Heart right ventricle (tissue), 16 donors: Measurements from ENCODE around the gene RNF6. TPM values are rescaled to one million over a fixed set of nuclear protein-coding genes. Genes with fewer than 3 reads are reported as not detected.

ENCODE experiments used
- ATAC-seq, 8 donors: fragments of 200-7000 bp; cut with Tn5 transposase; one replicate each; pipeline ENCODE4 v1.9.1; 2020; ENCODE audit warnings: mild to moderate bottlenecking in 8 of 8, moderate library complexity in 8 of 8, moderate number of reproducible peaks in 1 of 8
- DNase-seq, 2 donors: peaks; one replicate each; pipeline ENCODE4 v3.0.0-alpha.2; 2020
- H3K27ac ChIP-seq, 10 donors: fragments of 200-600 bp; sonication (generic) in 2 of 10; one replicate each; pipeline versions ENCODE4 v1.5.0 to v1.8.0; 2020 to 2022; ENCODE audit warnings: mild to moderate bottlenecking in 3 of 10
- H3K27me3 ChIP-seq, 7 donors: fragments of 200-600 bp; one replicate each; pipeline ENCODE4 v1.8.0; 2021 to 2022; ENCODE audit warnings: mild to moderate bottlenecking in 2 of 7
- H3K36me3 ChIP-seq, 9 donors: fragments of 200-600 bp; sonication (generic) in 1 of 9; one replicate each; pipeline versions ENCODE4 v1.5.0 to v1.8.0; 2020 to 2022; ENCODE audit warnings: mild to moderate bottlenecking in 2 of 9
- H3K4me1 ChIP-seq, 9 donors: fragments of 200-600 bp; sonication (generic) in 1 of 9; one replicate each; pipeline versions ENCODE4 v1.5.0 to v1.8.0; 2020 to 2022; ENCODE audit warnings: mild to moderate bottlenecking in 4 of 9
- H3K4me3 ChIP-seq, 10 donors: fragments of 200-600 bp; sonication (generic) in 2 of 10; one replicate each; pipeline versions ENCODE4 v1.5.0 to v1.8.0; 2020 to 2022; ENCODE audit warnings: mild to moderate bottlenecking in 7 of 10, moderate library complexity in 2 of 10
- H3K9me3 ChIP-seq, 11 donors: fragments of 200-600 bp in 10 of 11; sonication (generic) in 2 of 11; one replicate each; pipeline versions ENCODE4 v1.5.0 to v1.8.0; 2013 to 2022; ENCODE audit warnings: mild to moderate bottlenecking in 2 of 11, control low read depth in 1 of 11, moderate library complexity in 1 of 11
- CTCF ChIP-seq, 9 donors: fragments of 200-600 bp; sonication (generic) in 2 of 9; IDR thresholded peaks; one replicate each; pipeline versions ENCODE4 v1.5.0 to v1.8.0; 2021 to 2022; ENCODE audit warnings: antibody characterized with exemption in 9 of 9, mild to moderate bottlenecking in 5 of 9, moderate library complexity in 1 of 9
- WGBS, 2 donors: extraction: QIAGEN DNeasy Blood & Tissue Kit; methylation state at CpG; one replicate each; pipeline ENCODE4 v1.1.7; 2013; ENCODE audit warnings: inconsistent platforms in 1 of 2; 5-methylcytosine and 5-hydroxymethylcytosine counted together
- intact Hi-C, 10 donors: fragments of 100-400 bp; cut with DNase I; formaldehyde crosslinking; loops; one replicate each; pipeline versions ENCODE4 v1.11.1 to v1.14.2; 2022
- polyA plus RNA-seq, 2 donors: library from polyadenylated mRNA; stranded (reverse); fragments of 200-250 nt; gene quantifications; one replicate each; pipeline ENCODE4 v1.2.3, GENCODE V29; 2013
- total RNA-seq, 10 donors: library from RNA; stranded (reverse); fragmentation: NEBNext Ultra II Directional in 3 of 10; extraction: Animal tissue kit (Norgen Biotek cat#: 25700) in 3 of 10; gene quantifications; one replicate each; pipeline versions ENCODE4 v1.2.1 to v1.2.4, GENCODE V29; 2021 to 2023
- donor health status: Arrhythmogenic right ventricular cardiomyopathy.
- donor health status: ischemic (EF 13 %, LVEDD 7.1; RV severe dilation, severe dysfunction).
- donor health status: healthy with polysubstance abuse.
- donor health status: DM: no; HTN: yes; CAD: no.
- donor health status: DM: no; HTN: no; CAD: no.
- donor health status: ischemic (EF 25% LVEDD 6.9; RV normal size, moderate dysfunction).
- donor health status: ischemic (EF 25% LVEDD 5.7; RV mildly dilated, moderate dysfunction).
- donor health status: healthy.
- donor health status: DM: yes; HTN: yes; CAD: no.
- donor health status: Ischemic cardiomyopathy.
- donor health status: ischemic (EF 35%, LVEDD 5.7; RV mildly dilated, moderate dysfunction).
- donor health status: nonischemic (EF 11% LVEDD 7.7; RV severe dilation, severe dysfunction).
- donor health status: DM: yes; HTN: yes; CAD: no.
- donor health status: PGD.
- donor health status: ischemic (EF 29% LVEDD 5.4; RV normal size, mild dysfunction).
- donor health status: nonischemic (EF 23%, LVEDD 6.1; RV moderate dilation, normal function).

The RNF6 gene
- total and polyA plus RNA-seq, 12 donors = 8.8 to 26.6 (median 22.8) TPM

GRCh38 chr13:26198116-26198515, 24.0 kb downstream of the RNF6 start:
- no peak for ATAC-seq
- peak in 1 of 9 donors; percentile 6 for TF ChIP-seq CTCF (IDR thresholded peaks at IDR 0.05)
- DNase-seq = no peak
- peaks cover 0 to 28% (median 13%) of the 10 kb centered on the region in 11 donors for H3K9me3 ChIP-seq
- H3K4me3 ChIP-seq = no peak overlapping the region
- H3K4me1 ChIP-seq = peaks cover 0 to 15% (median 10%) of the 10 kb centered on the region in 9 donors
- no peak overlapping the region for H3K27ac ChIP-seq
- intact Hi-C loops = no loop called here
- peaks cover 0 to 4% (median 0%) of the 10 kb centered on the region in 9 donors for H3K36me3 ChIP-seq
- no peaks in the 10 kb centered on the region for H3K27me3 ChIP-seq

- Histone ChIP-seq H3K9me3 (peaks cover 0 to 35% (median 13%) of the 10 kb centered on the region in 11 donors), H3K27ac (no peak overlapping the region), H3K4me3 (no peak overlapping the region), H3K36me3 (peaks cover 0 to 4% (median 0%) of the 10 kb centered on the region in 9 donors), H3K27me3 (no peaks in the 10 kb centered on the region), H3K4me1 (peaks cover 0 to 7% (median 4%) of the 10 kb centered on the region in 9 donors)
- no peak for ATAC-seq
- no peak for DNase-seq
- intact Hi-C loops = no loop called here
- TF ChIP-seq CTCF (IDR thresholded peaks at IDR 0.05) = no peak
Measured at GRCh38 chr13:26197298-26197697, 24.8 kb downstream of the RNF6 start.

GRCh38 chr13:26186995-26187394, 35.1 kb downstream of the RNF6 start:
- intact Hi-C loops = loop anchor here in 7 of 10 donors (2.0 to 10.0 kb wide), 7 partner anchors 35 to 508 kb away; partner anchors contain the start of genes CDK8 (in 1 of the 7) and RNF6 (in 1 of the 7)
- no peak for TF ChIP-seq CTCF (IDR thresholded peaks at IDR 0.05)
- Histone ChIP-seq H3K36me3 (no peaks in the 10 kb centered on the region), H3K4me3 (peak overlapping the region; percentile 33 to 88 (median 66)), H3K9me3 (no peaks in the 10 kb centered on the region), H3K27ac (peak overlapping the region in 6 of 10 donors; percentile 70 to 91 (median 83)), H3K27me3 (no peaks in the 10 kb centered on the region), H3K4me1 (peaks cover 0 to 24% (median 11%) of the 10 kb centered on the region in 9 donors)
- DNase-seq = no peak
- peak in 1 of 8 donors; percentile 19 for ATAC-seq
- 42 to 53% methylated on average over 22 of the region's 22 CpGs for WGBS, 2 donors

- DNase-seq (peak; percentile 84 to 87), ATAC-seq (peak; percentile 96 to 98 (median 96))
- H3K4me3 ChIP-seq = peak overlapping the region; percentile 33 to 88 (median 66)
- H3K27me3 ChIP-seq = no peaks in the 10 kb centered on the region
- intact Hi-C loops = loop anchor here in 7 of 10 donors (2.0 to 10.0 kb wide), 7 partner anchors 36 to 509 kb away; partner anchors contain the start of genes CDK8 (in 1 of the 7) and RNF6 (in 1 of the 7)
- 1 to 3% methylated on average over 74 to 75 of the region's 76 CpGs for WGBS, 2 donors
- H3K9me3 ChIP-seq = no peaks in the 10 kb centered on the region
- peaks cover 0 to 24% (median 11%) of the 10 kb centered on the region in 9 donors for H3K4me1 ChIP-seq
- TF ChIP-seq CTCF (IDR thresholded peaks at IDR 0.05) = peak in 8 of 9 donors; percentile 13 to 52 (median 32)
- no peaks in the 10 kb centered on the region for H3K36me3 ChIP-seq
- peak overlapping the region; percentile 11 to 91 (median 81) for H3K27ac ChIP-seq
Measured at GRCh38 chr13:26186118-26186870, 35.8 kb downstream of the RNF6 start.
